Ammon's horn (tissue), 1 donor: ENCODE data around the gene S100A13.
"Not testable (repeated sequence)": the region's sequence is repeated elsewhere in the genome, so short reads cannot be mapped to it uniquely, and the experiment has no call there.

Experiments used
- DNase-seq: peaks from one replicate; pipeline ENCODE4 v3.0.0-alpha.2; 2016; ENCODE audit warnings: low spot score

Gene S100A13

DNA sequence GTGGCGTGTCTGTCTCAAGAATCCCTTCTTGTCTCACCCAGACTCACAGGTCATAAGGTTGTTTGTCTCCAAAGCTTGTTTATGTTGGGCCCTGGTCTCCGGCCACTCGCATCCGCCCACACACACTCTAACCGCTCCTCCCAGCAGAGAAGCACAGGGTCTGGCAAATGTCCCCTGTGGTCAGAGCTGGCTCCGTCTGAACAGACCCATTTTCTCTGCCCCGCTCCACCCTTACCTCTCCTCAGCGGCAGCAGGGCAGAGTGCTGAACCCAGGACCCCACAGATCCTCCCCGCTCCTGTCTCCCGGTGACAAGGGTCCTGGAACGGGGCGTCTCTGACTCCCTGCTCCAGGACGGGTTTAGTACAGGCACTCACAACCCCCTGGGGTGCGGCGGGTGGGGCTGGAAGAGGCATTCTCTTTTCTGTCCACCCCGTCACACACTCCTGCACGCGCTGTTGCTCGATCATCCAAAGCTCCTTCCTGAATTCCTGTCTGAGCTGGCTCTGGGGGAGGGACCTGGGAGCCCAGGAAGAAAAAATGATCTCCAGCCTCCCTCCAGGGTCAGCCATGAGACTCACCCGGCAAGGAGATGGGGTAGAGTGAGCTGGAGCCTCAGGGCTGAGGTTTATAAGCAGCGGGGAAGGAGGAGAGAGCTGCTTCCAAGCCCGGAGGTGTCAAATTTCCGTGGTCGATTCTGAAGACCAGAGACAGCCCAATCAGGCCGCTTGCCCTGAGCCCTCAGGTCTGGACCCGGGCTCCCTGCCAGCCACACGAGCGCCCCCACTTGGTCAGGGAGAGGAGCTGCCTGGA lies at the start of gene S100A13:
Gene S100A13 (minus strand): TSS at position 602 of the 811 bp plus-strand sequence. CDS start 1,033 bp downstream, outside the sequence.
- peak; percentile 67 for DNase-seq

GRCh38 chr1:153673511-153673910 lies 46.2 kb upstream of the S100A13 start:
- DNase-seq, result no peak

GRCh38 chr1:153671628-153672353 lies 44.5 kb upstream of the S100A13 start:
- DNase-seq, result not testable (repeated sequence)

DNA sequence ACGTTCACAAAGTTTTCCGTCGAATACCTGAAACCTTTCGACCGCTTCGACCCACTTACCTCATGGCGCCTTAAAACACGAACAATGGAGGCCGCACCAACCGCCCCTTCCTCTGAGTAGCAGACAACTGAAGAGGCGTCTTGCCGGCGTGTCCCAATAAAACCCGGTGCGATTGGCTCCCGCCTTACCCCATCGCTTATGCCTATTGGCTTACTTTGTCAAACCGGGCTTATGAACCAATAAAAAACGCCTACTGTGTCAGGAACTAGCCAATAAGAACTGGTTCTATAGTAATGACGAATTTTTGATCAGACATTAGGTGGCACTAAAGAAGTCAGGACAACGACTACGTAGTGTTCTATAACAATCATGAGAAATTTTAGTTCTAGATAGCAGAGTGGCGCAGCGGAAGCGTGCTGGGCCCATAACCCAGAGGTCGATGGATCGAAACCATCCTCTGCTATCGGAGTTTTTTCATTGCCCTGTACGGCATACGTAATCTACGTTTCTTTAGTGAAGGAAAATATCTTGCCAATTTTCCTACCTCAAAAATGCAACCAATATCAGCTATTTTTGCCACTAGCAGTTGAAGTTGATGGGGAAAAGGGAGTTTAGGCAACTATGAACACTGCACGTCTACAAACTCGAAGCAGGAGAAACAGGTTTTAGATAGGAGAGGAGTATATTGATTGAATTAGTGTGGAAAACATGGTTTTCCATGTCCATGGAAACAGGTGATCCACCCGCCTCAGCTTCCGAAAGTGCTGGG lies 43.7 kb upstream of the S100A13 start, which contains the start of gene ILF2:
Gene ILF2 (minus strand): TSS at position 135 of the 769 bp plus-strand sequence. CDS start 71 bp downstream, at position 64.
- DNase-seq, result peak; percentile 96

DNA sequence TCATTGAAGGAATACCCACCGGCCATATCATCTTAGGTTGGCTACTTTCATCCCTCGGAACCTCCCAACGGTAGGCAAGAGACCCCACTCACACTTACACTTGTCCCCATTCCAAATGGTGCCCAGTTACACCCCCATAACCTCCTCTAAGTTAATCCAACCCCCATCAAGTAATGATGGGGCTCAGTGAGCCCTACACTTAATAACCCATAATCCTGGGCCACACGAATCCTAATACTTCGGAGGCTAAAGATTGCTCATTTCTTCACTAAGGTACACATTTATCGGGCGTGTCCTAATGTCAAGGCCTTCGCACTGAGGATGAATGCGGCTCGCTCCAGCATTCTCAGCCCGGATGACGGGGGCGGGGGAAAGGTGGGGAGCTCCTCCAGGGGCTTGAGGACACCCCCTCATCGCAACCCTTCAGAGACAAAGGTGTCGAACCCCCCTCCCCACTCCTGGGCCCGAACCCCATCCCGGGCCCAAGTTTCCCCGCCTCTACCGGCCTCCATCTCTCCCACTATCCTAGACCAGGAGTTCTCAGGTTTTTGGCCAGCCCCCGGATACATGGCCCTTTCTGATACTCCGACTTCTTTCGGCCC lies 43.1 kb upstream of the S100A13 start:
- DNase-seq, result no peak

DNA sequence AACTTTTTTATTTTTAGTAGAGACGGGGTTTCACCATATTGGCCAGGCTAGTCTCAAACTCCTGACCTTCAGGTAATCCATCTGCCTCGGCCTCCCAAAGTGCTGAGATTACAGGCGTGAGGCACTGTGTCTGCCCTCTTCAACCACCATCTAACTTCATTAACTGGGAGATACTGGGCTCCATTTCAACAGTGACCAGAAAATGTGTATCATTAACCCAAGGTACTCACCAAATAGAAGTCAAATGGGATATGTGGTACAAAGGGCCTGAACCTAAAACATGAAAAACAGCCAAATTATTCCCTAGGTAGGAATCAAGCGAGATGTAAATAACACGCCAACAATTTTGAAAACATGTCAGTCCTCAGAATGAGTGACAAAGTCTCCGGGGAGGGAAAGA lies 42.3 kb upstream of the S100A13 start:
- no peak for DNase-seq

GRCh38 chr1:153668672-153669071 lies 41.4 kb upstream of the S100A13 start:
- DNase-seq, result not testable (repeated sequence)

GRCh38 chr1:153667439-153667838 lies 40.1 kb upstream of the S100A13 start:
- DNase-seq, result no peak

DNA sequence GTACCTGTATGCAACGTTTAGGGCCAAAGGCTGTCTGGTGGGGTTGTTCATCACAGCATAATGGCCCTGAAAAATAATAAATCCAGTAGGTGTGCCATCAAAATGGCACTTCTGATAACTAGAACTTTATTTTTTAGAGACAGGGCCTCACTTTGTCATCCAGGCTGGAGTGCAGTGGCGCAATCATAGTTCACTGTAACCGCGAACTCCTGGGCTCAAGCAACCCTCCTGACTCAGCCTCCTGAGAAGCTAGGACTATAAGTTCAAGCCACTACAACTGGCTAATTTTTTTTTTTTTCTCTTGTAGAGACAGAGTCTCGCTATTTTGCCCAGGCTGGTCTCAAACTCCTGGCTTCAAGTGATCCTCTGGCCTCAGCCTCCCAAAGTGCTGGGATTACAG lies 35.9 kb upstream of the S100A13 start:
- DNase-seq, result no peak

- DNase-seq, result no peak
Observed at GRCh38 chr1:153662269-153662668, 35.0 kb upstream of the S100A13 start.

DNA sequence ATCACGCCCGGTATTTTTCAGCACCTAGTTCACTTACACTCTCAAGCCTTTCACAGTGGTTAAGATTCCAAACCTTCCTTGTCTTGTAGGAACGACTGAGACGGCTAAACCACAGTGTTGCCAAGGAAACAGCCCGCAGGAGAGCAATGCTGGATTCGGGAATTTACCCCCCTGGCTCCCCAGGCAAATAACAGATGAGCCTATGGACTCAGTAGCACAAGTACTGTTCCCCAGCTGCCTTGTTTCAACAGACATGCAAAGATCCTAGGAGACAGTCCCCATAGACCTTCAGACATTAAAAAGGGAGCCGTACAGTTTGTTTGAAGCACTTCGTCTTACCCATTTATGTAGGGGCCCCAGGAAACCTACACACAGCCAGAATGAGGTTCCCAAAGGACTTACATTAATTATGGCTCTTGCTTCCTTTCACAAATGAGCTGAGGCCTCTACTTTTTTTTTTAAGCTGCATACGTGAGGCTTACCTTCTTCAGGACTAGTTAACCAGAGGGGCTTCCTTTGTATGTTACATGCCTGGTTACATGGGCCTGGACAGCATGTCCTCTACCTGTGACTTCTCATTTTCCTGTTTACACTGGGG lies 33.9 kb upstream of the S100A13 start:
- DNase-seq, result no peak

GRCh38 chr1:153659656-153660055 lies 32.4 kb upstream of the S100A13 start:
- no peak for DNase-seq

GRCh38 chr1:153659175-153659534 lies 31.9 kb upstream of the S100A13 start:
- no peak for DNase-seq

GRCh38 chr1:153658400-153659174 lies 31.3 kb upstream of the S100A13 start, which contains the start of gene SNAPIN:
Gene SNAPIN, plus strand, starts transcription at chr1:153658703. Its CDS starts 41 bp downstream, at chr1:153658744.
- DNase-seq, result peak; percentile 92

DNA sequence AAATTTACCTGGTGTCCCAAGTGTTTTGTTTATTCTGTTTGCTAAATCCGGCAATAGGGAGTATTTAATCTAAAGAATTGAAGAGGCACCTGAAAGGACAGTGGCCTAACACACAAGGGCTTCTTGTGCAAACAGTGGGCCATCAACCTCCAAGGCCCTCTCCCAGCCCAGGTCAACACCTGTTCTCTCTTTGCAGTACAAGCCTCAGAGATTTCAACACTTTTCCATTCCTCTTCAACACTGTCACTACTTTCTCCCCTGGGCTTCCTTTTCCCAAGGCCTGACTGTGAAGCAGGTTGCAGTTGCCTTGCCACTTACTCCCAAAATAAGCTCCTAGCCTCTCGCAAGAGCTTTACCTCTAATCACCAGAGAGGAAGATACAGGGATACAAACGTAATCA lies 28.0 kb upstream of the S100A13 start:
- no peak for DNase-seq

DNA sequence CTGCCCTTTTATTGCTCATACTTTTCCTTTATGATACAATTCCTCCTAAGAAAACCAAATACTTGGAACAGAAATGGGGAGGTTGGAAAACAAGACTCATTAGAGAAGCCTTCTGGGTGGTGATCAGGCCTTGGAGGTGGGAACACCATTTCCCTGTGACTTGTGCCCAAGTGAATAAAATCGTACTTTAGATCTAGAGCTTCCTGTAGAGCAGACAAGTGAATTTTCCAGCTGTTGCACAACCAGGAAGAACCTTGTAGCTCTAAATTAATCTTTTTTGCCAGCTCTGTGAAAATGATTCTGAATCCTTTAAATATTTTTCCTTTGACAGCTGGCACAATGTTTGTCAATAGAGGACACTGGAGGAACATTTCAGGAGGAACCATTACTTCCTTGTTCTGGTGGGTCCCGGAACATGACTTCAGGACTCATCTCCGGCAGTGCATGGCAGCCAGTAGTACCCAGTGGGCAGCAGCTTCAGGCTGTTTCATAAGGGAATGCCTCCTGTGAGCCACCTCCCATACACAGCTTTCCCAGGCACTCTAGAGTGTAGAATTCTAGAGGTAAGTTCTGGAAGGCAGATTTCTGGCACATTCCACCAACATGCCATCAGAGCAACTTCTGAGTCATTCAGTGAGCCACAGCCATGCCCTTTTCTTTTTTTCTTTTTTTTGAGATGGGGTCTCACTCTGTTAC lies 25.6 kb upstream of the S100A13 start:
- DNase-seq, result no peak

DNA sequence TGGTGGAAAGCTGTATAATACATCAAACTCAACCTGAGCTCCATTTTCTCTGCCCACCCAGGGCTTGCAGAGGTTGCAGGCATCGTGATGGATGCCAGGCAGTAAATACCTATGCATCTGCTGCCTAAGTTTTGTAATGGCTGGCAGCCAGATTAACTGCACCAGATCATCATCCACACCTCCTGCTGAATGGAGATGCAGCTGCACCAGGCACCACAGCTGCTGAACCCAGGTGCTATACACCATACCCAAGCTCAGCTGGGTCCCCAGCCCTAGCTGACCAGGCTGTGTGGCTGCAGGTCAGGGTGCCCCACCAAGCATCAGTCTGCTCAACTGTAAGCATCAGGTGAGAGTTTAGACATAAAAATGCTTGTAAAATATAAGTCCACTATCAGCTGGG lies 24.5 kb upstream of the S100A13 start:
- DNase-seq, result no peak

DNA sequence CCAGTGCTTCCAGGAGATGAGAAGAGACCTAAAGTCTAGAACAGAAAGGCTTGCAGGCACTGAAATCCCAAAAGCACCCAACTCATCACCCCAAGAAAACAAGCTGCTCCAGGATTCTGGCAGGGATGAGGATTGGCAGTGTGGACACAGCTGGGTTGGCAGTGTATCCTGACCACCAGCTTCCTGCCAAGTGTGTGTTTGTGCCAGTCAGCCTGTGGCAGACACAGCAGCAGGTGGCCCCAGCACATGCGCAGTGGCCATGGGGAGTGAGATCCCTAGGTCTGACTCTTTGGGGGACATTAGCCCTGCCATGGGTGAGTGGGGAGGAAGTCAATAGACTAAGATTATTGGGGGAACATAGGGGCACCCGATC lies 22.5 kb upstream of the S100A13 start:
- peak; percentile 92 for DNase-seq

- DNase-seq, result no peak
Observed at GRCh38 chr1:153649137-153649862, 22.0 kb upstream of the S100A13 start.
